Measurements from ENCODE around the gene XIST.

GRCh38 chrX:73838123-73838522, 14.4 kb downstream of the XIST start:
- TF ChIP-seq CREB1 (IDR thresholded peaks at IDR 0.05; ENCODE audit: low read depth) (no peak), MAX (IDR thresholded peaks at IDR 0.05) (no peak), EP300 (IDR thresholded peaks at IDR 0.05; ENCODE audit: borderline replicate concordance) (no peak), RAD21 (IDR thresholded peaks at IDR 0.05; ENCODE audit: low read depth) (no peak), TAF1 (IDR thresholded peaks at IDR 0.05; ENCODE audit: low read depth) (no peak), TEAD4 (IDR thresholded peaks at IDR 0.05) (no peak), FOXM1 (IDR thresholded peaks at IDR 0.05; ENCODE audit: borderline replicate concordance, low read depth) (no peak), YY1 (IDR thresholded peaks at IDR 0.05; ENCODE audit: low read depth) (no peak), ZBTB7A (IDR thresholded peaks at IDR 0.05; ENCODE audit: low read depth) (no peak), TCF12 (IDR thresholded peaks at IDR 0.05; ENCODE audit: low read depth) (no peak), EGR1 (IDR thresholded peaks at IDR 0.05) (no peak), USF1 (IDR thresholded peaks at IDR 0.05) (no peak)
- TF ChIP-seq, protein P1, sequence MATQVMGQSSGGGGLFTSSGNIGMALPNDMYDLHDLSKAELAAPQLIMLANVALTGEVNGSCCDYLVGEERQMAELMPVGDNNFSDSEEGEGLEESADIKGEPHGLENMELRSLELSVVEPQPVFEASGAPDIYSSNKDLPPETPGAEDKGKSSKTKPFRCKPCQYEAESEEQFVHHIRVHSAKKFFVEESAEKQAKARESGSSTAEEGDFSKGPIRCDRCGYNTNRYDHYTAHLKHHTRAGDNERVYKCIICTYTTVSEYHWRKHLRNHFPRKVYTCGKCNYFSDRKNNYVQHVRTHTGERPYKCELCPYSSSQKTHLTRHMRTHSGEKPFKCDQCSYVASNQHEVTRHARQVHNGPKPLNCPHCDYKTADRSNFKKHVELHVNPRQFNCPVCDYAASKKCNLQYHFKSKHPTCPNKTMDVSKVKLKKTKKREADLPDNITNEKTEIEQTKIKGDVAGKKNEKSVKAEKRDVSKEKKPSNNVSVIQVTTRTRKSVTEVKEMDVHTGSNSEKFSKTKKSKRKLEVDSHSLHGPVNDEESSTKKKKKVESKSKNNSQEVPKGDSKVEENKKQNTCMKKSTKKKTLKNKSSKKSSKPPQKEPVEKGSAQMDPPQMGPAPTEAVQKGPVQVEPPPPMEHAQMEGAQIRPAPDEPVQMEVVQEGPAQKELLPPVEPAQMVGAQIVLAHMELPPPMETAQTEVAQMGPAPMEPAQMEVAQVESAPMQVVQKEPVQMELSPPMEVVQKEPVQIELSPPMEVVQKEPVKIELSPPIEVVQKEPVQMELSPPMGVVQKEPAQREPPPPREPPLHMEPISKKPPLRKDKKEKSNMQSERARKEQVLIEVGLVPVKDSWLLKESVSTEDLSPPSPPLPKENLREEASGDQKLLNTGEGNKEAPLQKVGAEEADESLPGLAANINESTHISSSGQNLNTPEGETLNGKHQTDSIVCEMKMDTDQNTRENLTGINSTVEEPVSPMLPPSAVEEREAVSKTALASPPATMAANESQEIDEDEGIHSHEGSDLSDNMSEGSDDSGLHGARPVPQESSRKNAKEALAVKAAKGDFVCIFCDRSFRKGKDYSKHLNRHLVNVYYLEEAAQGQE (IDR thresholded peaks at IDR 0.05; ENCODE audit: low read depth) = no peak
